SK-N-SH (cell line): ENCODE measurements around the gene MCM5. TPM values are rescaled to one million over a fixed set of nuclear protein-coding genes. Genes with fewer than 3 reads are reported as not detected.

Source experiments
- CTCF ChIA-PET: fragments of 300-600, 350-600 bp; formaldehyde crosslinking; extraction: SDS; loops from one replicate; lab custom pipeline; 2021; lab: Yijun Ruan, JAX
- POLR2A ChIA-PET: fragments of 350-600 bp; sonication (Branson Sonifier 250); formaldehyde crosslinking; extraction: SDS; loops from one replicate; lab custom pipeline; 2020; ENCODE audit warnings: antibody characterized with exemption, inconsistent platforms; lab: Yijun Ruan, JAX
- DNase-seq: peaks from one replicate; pipeline ENCODE4 v3.0.0; 2012
- H2AFZ ChIP-seq: fragments of 200-600 bp; sonication (generic); 2 replicates; pipeline ENCODE4 v1.8.1; 2016; ENCODE audit warnings: antibody characterized with exemption, mild to moderate bottlenecking, low read depth
- H3F3A ChIP-seq: fragments of 200-600 bp; sonication (generic); replicated peaks from 2 replicates; pipeline ENCODE3; 2016; ENCODE audit warnings: antibody characterized with exemption, mild to moderate bottlenecking; ENCODE audit not compliant: insufficient read depth
- H3K27ac ChIP-seq, 2 experiments: fragments of 200-500 bp in 1 of 2; fragments of 200-600 bp in 1 of 2; sonication (Bioruptor generic) in 1 of 2; sonication (generic), shearing (Covaris generic) in 1 of 2; 2 replicates each; pipeline versions ENCODE4 v1.5.1 to v1.6.1; 2014 to 2016; ENCODE audit warnings: low read depth in 2 of 2, inconsistent platforms in 1 of 2, low read length in 1 of 2, mild to moderate bottlenecking in 1 of 2, mixed read lengths in 1 of 2
- H3K27me3 ChIP-seq: fragments of 200-600 bp; sonication (generic), shearing (Covaris generic); 2 replicates; pipeline ENCODE4 v1.6.1; 2016; ENCODE audit warnings: mixed run types; ENCODE audit not compliant: insufficient read depth
- H3K36me3 ChIP-seq, 2 experiments: fragments of 200-500 bp in 1 of 2; fragments of 200-600 bp in 1 of 2; sonication (Bioruptor generic) in 1 of 2; sonication (generic) in 1 of 2; replicated peaks in 1 of 2; 2 replicates each; pipeline versions ENCODE3 to v1.5.1; 2014 to 2016; ENCODE audit warnings: low read length in 1 of 2, mild to moderate bottlenecking in 1 of 2; ENCODE audit not compliant: insufficient read depth in 2 of 2, control insufficient read depth in 1 of 2
- H3K4me1 ChIP-seq, 2 experiments: fragments of 200-500 bp in 1 of 2; fragments of 200-600 bp in 1 of 2; sonication (Bioruptor generic) in 1 of 2; sonication (generic), shearing (Covaris generic) in 1 of 2; 2 replicates each; pipeline versions ENCODE4 v1.5.1 to v1.6.1; 2014 to 2016; ENCODE audit warnings: low read depth in 1 of 2, low read length in 1 of 2, mixed run types in 1 of 2; ENCODE audit not compliant: insufficient read depth in 2 of 2, control insufficient read depth in 1 of 2
- H3K4me2 ChIP-seq: fragments of 200-600 bp; sonication (generic), shearing (Covaris generic); 2 replicates; pipeline ENCODE4 v1.6.1; 2017; ENCODE audit warnings: mixed run types
- H3K4me3 ChIP-seq, 2 experiments: fragments of 200-500 bp in 1 of 2; fragments of 200-600 bp in 1 of 2; sonication (Bioruptor generic) in 1 of 2; sonication (generic), shearing (Covaris generic) in 1 of 2; 2 replicates each; pipeline versions ENCODE4 v1.5.1 to v1.8.1; 2014 to 2016; ENCODE audit warnings: low read depth in 2 of 2, inconsistent platforms in 1 of 2, low read length in 1 of 2, mild to moderate bottlenecking in 1 of 2, mixed read lengths in 1 of 2, moderate library complexity in 1 of 2
- H3K79me2 ChIP-seq: fragments of 200-600 bp; sonication (generic); 2 replicates; pipeline ENCODE4 v1.8.1; 2017; ENCODE audit warnings: mild to moderate bottlenecking; ENCODE audit not compliant: insufficient read depth
- H3K9ac ChIP-seq: fragments of 200-600 bp; sonication (generic); 2 replicates; pipeline ENCODE4 v1.6.1; 2017; ENCODE audit warnings: mixed run types
- H3K9me2 ChIP-seq: fragments of 200-600 bp; sonication (generic); 2 replicates; pipeline ENCODE4 v1.6.1; 2017; ENCODE audit warnings: mixed run types
- H3K9me3 ChIP-seq: fragments of 200-600 bp; sonication (generic); 2 replicates; pipeline ENCODE4 v1.6.1; 2017; ENCODE audit warnings: mixed run types, mild to moderate bottlenecking, moderate library complexity
- H4K20me1 ChIP-seq: fragments of 200-600 bp; sonication (generic); 2 replicates; pipeline ENCODE4 v1.6.1; 2017; ENCODE audit warnings: mild to moderate bottlenecking, mixed run types; ENCODE audit not compliant: insufficient read depth
- CHD2 ChIP-seq: fragments of 150-350 bp; IDR thresholded peaks from 2 replicates; pipeline ENCODE4 v1.6.1; 2018; ENCODE audit warnings: low read length; ENCODE audit not compliant: partially characterized antibody
- EZH2phosphoT487 ChIP-seq: fragments of 200-600 bp; sonication (generic); IDR thresholded peaks from 2 replicates; pipeline ENCODE4 v1.6.1; 2017; ENCODE audit warnings: low read depth, mixed run types, mild to moderate bottlenecking, antibody characterized with exemption, moderate library complexity, borderline replicate concordance
- FOXJ3 ChIP-seq: sonication (generic); formaldehyde crosslinking; IDR thresholded peaks from 2 replicates; pipeline ENCODE4 v1.5.1; 2020; ENCODE audit warnings: mild to moderate bottlenecking, missing genetic modification reagents
- GATA2 ChIP-seq: sonication (generic); formaldehyde crosslinking; IDR thresholded peaks from 2 replicates; pipeline ENCODE4 v1.5.0; 2020; ENCODE audit warnings: mild to moderate bottlenecking, missing genetic modification reagents
- JUND ChIP-seq: IDR thresholded peaks from 2 replicates; pipeline ENCODE4 v1.4.0; 2012
- MAX ChIP-seq: IDR thresholded peaks from 2 replicates; pipeline ENCODE4 v1.4.0; 2012; ENCODE audit warnings: low read depth
- MXI1 ChIP-seq: IDR thresholded peaks from 2 replicates; pipeline ENCODE4 v1.6.1; 2012; ENCODE audit warnings: mild to moderate bottlenecking, low read depth, low read length, improper control_type of control experiment
- NFIC ChIP-seq: IDR thresholded peaks from 2 replicates; pipeline ENCODE4 v1.4.0; 2012; ENCODE audit warnings: borderline replicate concordance
- POLR2AphosphoS5 ChIP-seq: IDR thresholded peaks from 2 replicates; pipeline ENCODE4 v1.6.1; 2012; ENCODE audit warnings: low read depth, low read length
- RAD21 ChIP-seq: IDR thresholded peaks from 2 replicates; pipeline ENCODE4 v1.6.1; 2012; ENCODE audit warnings: mild to moderate bottlenecking, low read length
- RXRA ChIP-seq: IDR thresholded peaks from 2 replicates; pipeline ENCODE4 v1.4.0; 2012; ENCODE audit warnings: low read depth, mild to moderate bottlenecking, borderline replicate concordance
- TAF1 ChIP-seq: IDR thresholded peaks from 2 replicates; pipeline ENCODE4 v1.6.1; 2012; ENCODE audit warnings: low read depth, mild to moderate bottlenecking, low read length, moderate library complexity, borderline replicate concordance
- TCF12 ChIP-seq: IDR thresholded peaks from 2 replicates; pipeline ENCODE4 v1.4.0; 2012
- USF2 ChIP-seq: fragments of 150-350 bp; IDR thresholded peaks from 2 replicates; pipeline ENCODE4 v1.6.1; 2017; ENCODE audit warnings: antibody characterized with exemption, low read length, low read depth, borderline replicate concordance
- YY1 ChIP-seq: IDR thresholded peaks from 2 replicates; pipeline ENCODE4 v1.4.0; 2012; ENCODE audit warnings: low read depth, mild to moderate bottlenecking
- whole genome bisulfite sequencing: methylation state at CpG from one replicate; pipeline ENCODE4 v1.1.6; 2017; ENCODE audit warnings: low lambda C conversion rate; 5-methylcytosine and 5-hydroxymethylcytosine counted together
- polyA plus RNA-seq, 3 experiments: library from polyadenylated mRNA; depleted of rRNA; stranded (reverse); fragments of >200 nt; gene quantifications; 2 replicates each; pipeline ENCODE4 v1.2.3, GENCODE V29; 2012
- TF ChIP-seq, protein P1 (sequence below): IDR thresholded peaks from 2 replicates; pipeline ENCODE4; 2012
- TF ChIP-seq, protein P2 (sequence below): fragments of 200-600 bp; sonication (generic); IDR thresholded peaks from 2 replicates; pipeline ENCODE4 v1.6.1; 2017; ENCODE audit warnings: antibody characterized with exemption, mild to moderate bottlenecking, moderate library complexity

MCM5 gene
- polyA plus RNA-seq, 1 of the 3 experiments (the other 2 are of a cell fraction) = 42.9 TPM

- H3K79me2 ChIP-seq = no peaks in the 10 kb centered on the region
- H3K27me3 ChIP-seq = no peaks in the 10 kb centered on the region
- peaks cover 13 to 38% of the 10 kb centered on the region in 2 experiments for H3K36me3 ChIP-seq
- H3K9ac ChIP-seq = no peak overlapping the region
- no peak overlapping the region for H3K4me3 ChIP-seq
- no peaks in the 10 kb centered on the region for H3F3A ChIP-seq
- no peak overlapping the region for H2AFZ ChIP-seq
- ChIA-PET POLR2A (interaction anchor here (0.7 kb wide), 1 partner anchor 10 kb away, joined by 3 read pairs; no protein-coding TSS in a partner anchor), CTCF (interaction anchor here (0.6 to 4.8 kb wide), 5 partner anchors 9 to 172 kb away, joined by 3 to 29 read pairs (median 9); no protein-coding TSS in a partner anchor)
- 100% methylated on average over 1 of the region's 6 CpGs for WGBS
- no peak for DNase-seq
- H3K9me2 ChIP-seq = no peaks in the 10 kb centered on the region
- no peak overlapping the region for H3K4me2 ChIP-seq
- no peak for TF ChIP-seq MAX
- TF ChIP-seq, protein P1, sequence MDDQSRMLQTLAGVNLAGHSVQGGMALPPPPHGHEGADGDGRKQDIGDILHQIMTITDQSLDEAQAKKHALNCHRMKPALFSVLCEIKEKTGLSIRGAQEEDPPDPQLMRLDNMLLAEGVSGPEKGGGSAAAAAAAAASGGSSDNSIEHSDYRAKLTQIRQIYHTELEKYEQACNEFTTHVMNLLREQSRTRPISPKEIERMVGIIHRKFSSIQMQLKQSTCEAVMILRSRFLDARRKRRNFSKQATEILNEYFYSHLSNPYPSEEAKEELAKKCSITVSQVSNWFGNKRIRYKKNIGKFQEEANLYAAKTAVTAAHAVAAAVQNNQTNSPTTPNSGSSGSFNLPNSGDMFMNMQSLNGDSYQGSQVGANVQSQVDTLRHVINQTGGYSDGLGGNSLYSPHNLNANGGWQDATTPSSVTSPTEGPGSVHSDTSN = no peak
- no peak for TF ChIP-seq TAF1
- TF ChIP-seq EZH2phosphoT487 = no peak
- no peak for TF ChIP-seq RXRA
- no peak for TF ChIP-seq GATA2 (CRISPR knock-in tag)
- TF ChIP-seq JUND = no peak
- H3K4me1 ChIP-seq = no peaks in the 10 kb centered on the region
- no peaks in the 10 kb centered on the region for H4K20me1 ChIP-seq
- no peak overlapping the region for H3K27ac ChIP-seq
- H3K9me3 ChIP-seq = no peaks in the 10 kb centered on the region
These were observed 10.7 kb downstream of the MCM5 start for GRCh38 chr22:35410663-35411034.

- WGBS = 91% methylated on average over 7 of the region's 7 CpGs
These were observed 11.2 kb downstream of the MCM5 start for GRCh38 chr22:35411102-35411501.

More at GRCh38 chr22:35411102-35411501, 11.2 kb downstream of the MCM5 start:
- Histone ChIP-seq H3K9me2 (no peaks in the 10 kb centered on the region), H3K9ac (no peak overlapping the region), H2AFZ (no peak overlapping the region), H3K79me2 (no peaks in the 10 kb centered on the region), H3K4me2 (no peak overlapping the region), H3F3A (no peaks in the 10 kb centered on the region), H4K20me1 (no peaks in the 10 kb centered on the region), H3K4me1 (no peaks in the 10 kb centered on the region), H3K27ac (no peak overlapping the region), H3K4me3 (no peak overlapping the region), H3K9me3 (no peaks in the 10 kb centered on the region), H3K27me3 (no peaks in the 10 kb centered on the region), H3K36me3 (peaks cover 13 to 42% of the 10 kb centered on the region in 2 experiments)
- CTCF ChIA-PET = interaction anchor here (0.7 to 4.8 kb wide), 6 partner anchors 9 to 221 kb away, joined by 3 to 29 read pairs (median 6); no protein-coding TSS in a partner anchor
- no peak for DNase-seq
- POLR2A ChIA-PET = no interaction called here
- TF ChIP-seq POLR2AphosphoS5 (no peak), CHD2 (no peak), TCF12 (no peak), RAD21 (no peak), RXRA (no peak), FOXJ3 (CRISPR knock-in tag) (no peak), MXI1 (no peak), EZH2phosphoT487 (no peak), USF2 (no peak), NFIC (no peak), MAX (no peak), YY1 (no peak)
- TF ChIP-seq, protein P2, sequence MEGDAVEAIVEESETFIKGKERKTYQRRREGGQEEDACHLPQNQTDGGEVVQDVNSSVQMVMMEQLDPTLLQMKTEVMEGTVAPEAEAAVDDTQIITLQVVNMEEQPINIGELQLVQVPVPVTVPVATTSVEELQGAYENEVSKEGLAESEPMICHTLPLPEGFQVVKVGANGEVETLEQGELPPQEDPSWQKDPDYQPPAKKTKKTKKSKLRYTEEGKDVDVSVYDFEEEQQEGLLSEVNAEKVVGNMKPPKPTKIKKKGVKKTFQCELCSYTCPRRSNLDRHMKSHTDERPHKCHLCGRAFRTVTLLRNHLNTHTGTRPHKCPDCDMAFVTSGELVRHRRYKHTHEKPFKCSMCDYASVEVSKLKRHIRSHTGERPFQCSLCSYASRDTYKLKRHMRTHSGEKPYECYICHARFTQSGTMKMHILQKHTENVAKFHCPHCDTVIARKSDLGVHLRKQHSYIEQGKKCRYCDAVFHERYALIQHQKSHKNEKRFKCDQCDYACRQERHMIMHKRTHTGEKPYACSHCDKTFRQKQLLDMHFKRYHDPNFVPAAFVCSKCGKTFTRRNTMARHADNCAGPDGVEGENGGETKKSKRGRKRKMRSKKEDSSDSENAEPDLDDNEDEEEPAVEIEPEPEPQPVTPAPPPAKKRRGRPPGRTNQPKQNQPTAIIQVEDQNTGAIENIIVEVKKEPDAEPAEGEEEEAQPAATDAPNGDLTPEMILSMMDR = no peak
